GM12873 (cell line): Measurements from ENCODE around the gene THEM5.

Source experiments
- TF ChIP-seq, protein P1 (sequence below): IDR thresholded peaks from 2 replicates; pipeline ENCODE4 v1.5.1; 2012; ENCODE audit warnings: low read depth, mild to moderate bottlenecking, moderate library complexity, low read length, control low read depth; ENCODE audit not compliant: insufficient read depth; ENCODE audit errors: missing control alignments

The THEM5 gene

DNA sequence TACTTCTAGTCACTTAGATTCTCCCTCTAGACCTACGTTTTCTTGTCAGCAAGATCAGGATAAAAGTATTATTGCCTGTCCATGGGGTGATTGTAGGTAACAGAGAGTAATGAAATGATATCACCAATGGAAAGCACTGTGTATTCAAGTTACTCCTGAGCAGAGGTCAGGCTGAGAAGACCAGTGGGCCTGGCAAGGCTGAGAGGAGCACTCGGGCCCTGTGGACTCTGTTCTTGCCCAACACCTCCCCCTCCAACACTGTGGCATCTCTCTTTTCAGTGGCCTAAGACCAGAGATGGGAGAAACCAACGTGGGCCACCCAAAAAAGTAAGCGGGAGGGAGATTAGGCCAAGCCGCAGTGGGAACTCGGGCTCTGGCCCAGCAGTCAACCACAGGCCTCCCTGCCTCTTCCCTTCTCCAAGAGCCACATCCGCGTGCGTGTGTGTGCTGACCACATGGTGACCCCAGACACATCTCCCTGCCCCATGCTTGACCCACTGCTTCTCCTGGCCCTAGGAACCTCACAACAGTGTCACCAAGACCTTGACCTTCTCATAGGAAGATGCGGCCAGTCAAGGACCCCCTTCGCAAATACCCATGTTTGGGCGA lies 34.2 kb downstream of the THEM5 start:
- TF ChIP-seq, protein P1, sequence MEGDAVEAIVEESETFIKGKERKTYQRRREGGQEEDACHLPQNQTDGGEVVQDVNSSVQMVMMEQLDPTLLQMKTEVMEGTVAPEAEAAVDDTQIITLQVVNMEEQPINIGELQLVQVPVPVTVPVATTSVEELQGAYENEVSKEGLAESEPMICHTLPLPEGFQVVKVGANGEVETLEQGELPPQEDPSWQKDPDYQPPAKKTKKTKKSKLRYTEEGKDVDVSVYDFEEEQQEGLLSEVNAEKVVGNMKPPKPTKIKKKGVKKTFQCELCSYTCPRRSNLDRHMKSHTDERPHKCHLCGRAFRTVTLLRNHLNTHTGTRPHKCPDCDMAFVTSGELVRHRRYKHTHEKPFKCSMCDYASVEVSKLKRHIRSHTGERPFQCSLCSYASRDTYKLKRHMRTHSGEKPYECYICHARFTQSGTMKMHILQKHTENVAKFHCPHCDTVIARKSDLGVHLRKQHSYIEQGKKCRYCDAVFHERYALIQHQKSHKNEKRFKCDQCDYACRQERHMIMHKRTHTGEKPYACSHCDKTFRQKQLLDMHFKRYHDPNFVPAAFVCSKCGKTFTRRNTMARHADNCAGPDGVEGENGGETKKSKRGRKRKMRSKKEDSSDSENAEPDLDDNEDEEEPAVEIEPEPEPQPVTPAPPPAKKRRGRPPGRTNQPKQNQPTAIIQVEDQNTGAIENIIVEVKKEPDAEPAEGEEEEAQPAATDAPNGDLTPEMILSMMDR = no peak

DNA sequence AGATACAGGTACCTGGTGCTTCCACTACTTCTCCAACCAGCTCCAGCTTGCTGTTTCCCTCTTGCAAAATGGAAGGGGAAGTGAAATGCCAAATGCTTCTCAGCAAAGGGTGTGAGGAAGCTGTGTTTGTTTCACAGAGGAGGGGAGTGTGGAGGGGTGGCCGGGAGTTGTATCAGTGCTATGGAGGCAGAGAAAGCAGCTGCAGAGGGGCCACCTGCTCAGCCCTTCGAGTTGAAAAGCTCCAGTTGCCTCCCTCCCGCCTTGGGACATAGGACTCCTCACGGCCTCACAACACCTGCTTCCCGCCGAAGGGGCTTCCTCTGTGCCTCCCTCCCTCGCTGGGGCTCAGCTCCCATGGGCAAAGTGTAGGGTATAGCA lies 36.2 kb downstream of the THEM5 start:
- TF ChIP-seq, protein P1 = no peak

DNA sequence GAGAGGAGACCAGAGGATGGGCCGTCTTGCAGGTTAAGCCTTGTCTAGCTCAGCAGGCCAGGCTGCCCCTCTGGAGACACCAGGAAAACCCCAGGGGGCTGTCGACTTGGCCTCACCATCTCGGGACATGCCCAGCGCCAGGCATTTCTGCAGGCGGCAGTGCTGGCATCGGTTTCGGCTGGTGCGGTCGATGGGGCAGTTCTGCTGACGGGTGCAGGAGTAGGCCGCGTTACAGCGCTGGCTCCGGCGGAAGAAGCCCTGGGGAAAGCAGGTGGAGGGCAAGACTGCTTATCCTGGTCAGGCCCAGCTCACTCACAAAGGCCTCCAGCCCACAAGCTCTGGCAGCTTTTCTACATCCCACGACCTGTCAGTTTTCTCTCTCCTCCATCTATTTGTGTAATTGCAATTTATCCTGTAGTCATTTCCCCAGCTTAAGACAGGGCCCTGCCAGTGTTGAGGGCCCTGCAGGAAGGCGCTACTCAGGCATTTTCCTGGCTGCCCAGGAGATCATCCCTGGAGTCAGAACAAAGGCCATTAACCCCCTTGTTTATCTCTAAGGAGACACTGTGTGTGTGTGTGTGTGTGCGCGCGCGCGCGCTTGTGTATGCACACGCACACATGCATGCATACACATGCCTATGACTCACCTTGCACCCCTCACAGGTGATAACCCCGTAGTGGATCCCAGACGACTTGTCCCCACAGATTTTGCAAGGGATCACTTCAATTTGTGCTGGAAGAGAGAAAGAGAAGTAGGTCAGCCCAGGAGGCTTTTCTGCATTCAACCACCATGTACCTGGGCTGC lies 36.8 kb downstream of the THEM5 start:
- TF ChIP-seq, protein P1 = no peak

DNA sequence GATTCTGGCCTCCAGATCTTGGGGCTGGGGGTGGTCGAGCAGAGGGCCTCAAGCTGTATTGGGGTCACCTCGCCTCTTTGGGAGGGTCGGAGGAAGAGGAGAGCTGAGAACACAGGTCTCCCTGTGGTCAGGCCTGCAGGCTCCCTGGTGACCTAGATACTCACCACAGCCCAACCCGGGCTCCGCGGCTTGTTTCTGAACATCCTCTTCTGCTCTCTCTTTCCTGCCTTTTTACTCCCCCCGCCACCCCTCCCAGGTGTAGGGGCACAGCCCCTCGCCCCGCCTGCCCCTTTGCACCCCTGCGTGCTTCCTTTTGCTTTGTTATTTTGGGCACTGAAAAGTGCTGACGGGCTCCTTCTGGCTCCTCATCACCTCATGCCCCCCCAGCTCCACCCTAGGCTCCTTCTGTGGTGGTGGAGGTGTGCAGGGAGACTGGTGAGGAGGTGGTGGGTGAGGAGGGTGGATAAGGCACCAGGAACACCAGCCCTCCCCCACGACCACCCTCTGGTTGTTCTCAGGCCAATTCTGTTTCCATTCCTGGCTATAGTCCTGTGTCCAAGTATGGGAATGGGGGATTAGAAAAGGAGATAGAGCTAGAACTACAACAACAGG lies 37.7 kb downstream of the THEM5 start:
- TF ChIP-seq, protein P1 = no peak

DNA sequence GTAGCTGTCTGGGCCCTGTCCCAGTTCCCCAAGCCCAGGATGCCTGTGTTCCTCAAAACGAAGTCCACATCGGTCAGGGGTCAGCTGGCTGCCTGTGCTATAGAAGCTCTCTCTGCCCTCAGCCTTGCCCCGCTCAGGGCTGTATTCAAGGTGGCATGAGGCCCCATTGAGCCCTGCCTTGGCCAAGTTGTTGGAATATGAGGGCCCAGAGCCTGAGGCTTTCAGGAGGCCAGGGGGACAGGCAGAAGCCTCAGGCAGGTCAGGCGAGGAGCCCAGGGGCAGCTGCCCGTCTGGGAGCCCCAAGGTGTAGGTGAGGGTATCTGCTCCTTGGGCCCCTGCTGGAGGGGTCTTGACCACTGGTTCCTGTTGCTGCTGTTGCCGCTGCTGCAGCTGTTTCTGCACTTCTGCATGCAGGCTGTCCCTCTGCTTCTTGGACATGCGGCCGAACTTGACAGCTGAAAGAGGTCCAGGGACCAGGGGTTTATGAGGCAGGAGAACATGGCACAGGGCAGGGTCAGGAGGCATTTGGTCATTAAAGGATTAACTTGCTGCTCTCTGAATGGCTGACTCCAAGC lies 38.5 kb downstream of the THEM5 start:
- TF ChIP-seq, protein P1 = no peak

DNA sequence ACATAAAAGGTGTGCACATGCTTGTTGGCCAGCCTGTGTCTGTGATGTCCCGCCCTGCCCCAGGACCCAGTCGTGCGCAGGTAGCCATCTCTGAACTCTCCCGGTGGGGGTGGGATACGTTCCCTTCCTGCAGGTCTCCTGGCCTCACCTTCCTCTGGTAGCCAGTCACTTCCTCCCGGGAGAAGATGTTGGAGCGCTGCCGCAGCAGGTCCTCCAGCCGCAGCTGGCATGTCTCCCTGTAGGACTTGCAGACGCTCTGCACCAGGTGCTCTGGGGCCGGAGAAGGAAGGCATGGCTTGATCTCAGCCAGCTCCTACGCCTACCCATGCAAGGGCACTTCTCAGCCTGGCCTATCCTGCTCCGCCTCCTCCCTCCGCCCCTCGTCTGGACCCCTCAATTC lies 39.1 kb downstream of the THEM5 start:
- TF ChIP-seq, protein P1 = no peak
